HFF-Myc (cell line): ENCODE data around the gene PDE4D.

Experiments
- DNase-seq: peaks from one replicate; pipeline ENCODE4 v3.0.0-alpha.2; 2011; ENCODE audit warnings: low read depth; ENCODE audit errors: extremely low read depth
- H3K4me3 ChIP-seq: replicated peaks from 2 replicates; pipeline ENCODE4 v1.5.1; 2011; ENCODE audit warnings: low read depth, mild to moderate bottlenecking, control low read depth, low read length
- CTCF ChIP-seq: IDR thresholded peaks from 2 replicates; pipeline ENCODE4 v1.5.1; 2012; ENCODE audit warnings: mild to moderate bottlenecking, low read depth, low read length, control low read depth; ENCODE audit errors: missing control alignments

The PDE4D gene

GRCh38 chr5:59368951-59369350 is 524.6 kb downstream of the PDE4D start:
- no peak for DNase-seq
- H3K4me3 ChIP-seq, result no peak overlapping the region
- TF ChIP-seq CTCF, result no peak

- peak; percentile 85 for TF ChIP-seq CTCF
- DNase-seq, result peak; percentile 52
- H3K4me3 ChIP-seq, result no peak overlapping the region
Measured at GRCh38 chr5:59367791-59368394, 525.6 kb downstream of the PDE4D start.

GRCh38 chr5:59366784-59367183 is 526.7 kb downstream of the PDE4D start:
- no peak overlapping the region for H3K4me3 ChIP-seq
- no peak for DNase-seq
- no peak for TF ChIP-seq CTCF

GRCh38 chr5:59362438-59362837 is 531.1 kb downstream of the PDE4D start:
- DNase-seq, result no peak
- no peak overlapping the region for H3K4me3 ChIP-seq
- no peak for TF ChIP-seq CTCF

- DNase-seq, result no peak
- no peak for TF ChIP-seq CTCF
- H3K4me3 ChIP-seq, result no peak overlapping the region
Measured at GRCh38 chr5:59361454-59361853, 532.1 kb downstream of the PDE4D start.

GRCh38 chr5:59360130-59360555 is 533.4 kb downstream of the PDE4D start:
- DNase-seq, result no peak
- no peak overlapping the region for H3K4me3 ChIP-seq
- no peak for TF ChIP-seq CTCF
